ENCODE data around the gene B3GALT4. TPM values are rescaled to one million over a fixed set of nuclear protein-coding genes. Genes with fewer than 3 reads are reported as not detected.

B3GALT4 gene
- total and polyA plus RNA-seq, 2 donors (not counting 1 experiment from before 2014, with no cell fraction given): 10.2 to 44.1 TPM

DNA sequence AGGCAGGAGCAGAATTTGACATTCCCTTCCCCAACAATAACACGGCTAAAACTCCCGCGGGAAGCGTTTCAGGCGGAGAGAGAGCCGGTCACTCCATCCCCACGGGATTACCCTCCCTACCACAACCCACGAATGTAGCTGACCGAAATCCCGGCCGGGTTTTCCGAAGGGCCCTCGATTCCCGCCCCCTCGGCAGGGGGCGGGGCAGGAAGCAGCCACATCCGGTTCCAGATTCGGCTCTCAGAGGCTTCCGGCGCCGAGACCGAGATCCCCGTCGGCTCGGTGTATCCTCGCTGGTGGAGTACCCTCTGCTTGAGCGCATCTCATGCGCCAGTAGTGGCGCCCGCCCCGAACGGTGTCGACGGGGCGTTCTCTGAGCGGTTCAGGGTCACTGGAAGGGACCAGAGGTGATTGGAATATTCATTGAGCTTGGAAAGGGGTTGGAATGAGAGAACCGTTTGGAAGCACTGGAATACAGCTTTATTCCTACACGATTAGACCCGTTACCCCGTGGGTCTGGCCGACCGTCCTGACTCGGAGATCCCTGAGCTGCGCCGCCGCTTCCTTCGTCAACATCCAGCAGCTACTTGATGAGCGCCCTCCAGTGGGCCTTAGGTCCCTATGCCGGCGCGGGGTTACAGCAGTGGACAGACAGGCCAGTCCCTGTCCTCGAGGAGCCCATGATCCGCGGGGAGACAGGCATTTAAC is 22.5 kb downstream of the B3GALT4 start:
- Histone ChIP-seq H4K20me1 (ENCODE audit: control insufficient read depth, insufficient read depth, low read length, poor library complexity, severe bottlenecking) (peaks cover 29% of the 10 kb centered on the region), H3K79me2 (ENCODE audit: control insufficient read depth, insufficient read depth, low read length) (peaks cover 21% of the 10 kb centered on the region), H3K27ac (ENCODE audit: low read length in 2 of 2) (peak overlapping the region; percentile 86 to 91), H3K9me3 (ENCODE audit: control extremely low read depth in 1 of 3, control insufficient read depth in 2 of 3, insufficient read depth in 1 of 3, low read length in 2 of 3) (no peaks in the 10 kb centered on the region), H3K4me1 (ENCODE audit: control insufficient read depth in 2 of 2, insufficient read depth in 2 of 2, low read length in 2 of 2) (peaks cover 12 to 24% of the 10 kb centered on the region in 2 donors), H3K36me3 (replicated peaks in 1 of 2; ENCODE audit: control extremely low read depth in 1 of 2, control insufficient read depth in 1 of 2, extremely low read depth in 1 of 2, insufficient read depth in 2 of 2, low read length in 1 of 2) (peaks cover 2 to 53% of the 10 kb centered on the region in 2 experiments), H2AFZ (ENCODE audit: insufficient read depth, low read depth, low read length, poor library complexity, severe bottlenecking) (peak overlapping the region; percentile 20), H3K9ac (ENCODE audit: low read length) (peak overlapping the region; percentile 84), H3K4me2 (replicated peaks; ENCODE audit: low read depth, low read length, poor library complexity, severe bottlenecking) (peak overlapping the region; percentile 93), H3K4me3 (ENCODE audit: control extremely low read depth in 1 of 5, extremely low read depth in 1 of 5, insufficient read depth in 1 of 5, low read depth in 2 of 5, low read length in 4 of 5) (peak overlapping the region; percentile 71 to 96 (median 79)), H3K27me3 (replicated peaks in 1 of 4; ENCODE audit: control extremely low read depth in 1 of 4, control insufficient read depth in 3 of 4, insufficient read depth in 4 of 4, low read length in 3 of 4) (no peaks in the 10 kb centered on the region)
- intact Hi-C loops (cut with micrococcal nuclease): loop anchor here (1.0 to 2.0 kb wide), 10 partner anchors 10 to 111 kb away; partner anchors contain the start of genes B3GALT4, KIFC1, PFDN6 and PHF1
- CTCF ChIA-PET: interaction anchor here (1.1 to 5.0 kb wide), 12 partner anchors 10 to 300 kb away, joined by 3 to 54 read pairs (median 5); partner anchors contain the start of genes B3GALT4, PFDN6, TAPBP and WDR46
- Mint-ChIP-seq H3K9me3 (ENCODE audit: insufficient read depth) (no peaks in the 10 kb centered on the region), H3K4me3 (peak overlapping the region; percentile 99), H3K4me1 (peaks cover 38% of the 10 kb centered on the region), H3K27me3 (no peaks in the 10 kb centered on the region), H3K27ac (peak overlapping the region; percentile 99)
- peak; percentile 68 for ATAC-seq (ENCODE audit: low read depth)
- POLR2A ChIA-PET: interaction anchor here (0.6 to 3.3 kb wide), 14 partner anchors 10 to 1437 kb away, joined by 3 to 22 read pairs (median 8); partner anchors contain the start of genes B3GALT4, NEU1, PFDN6 and RPS18
- peak; percentile 69 for TF ChIP-seq CTCF (IDR thresholded peaks at IDR 0.05)
- no peak for TF ChIP-seq EZH2 (IDR thresholded peaks at IDR 0.05; ENCODE audit: borderline replicate concordance, insufficient read depth, low read depth, low read length, poor library complexity, severe bottlenecking)
- WGBS (ENCODE audit: insufficient coverage): under 1% methylated on average over 49 of the region's 54 CpGs
- DNase-seq: peak; percentile 95

DNA sequence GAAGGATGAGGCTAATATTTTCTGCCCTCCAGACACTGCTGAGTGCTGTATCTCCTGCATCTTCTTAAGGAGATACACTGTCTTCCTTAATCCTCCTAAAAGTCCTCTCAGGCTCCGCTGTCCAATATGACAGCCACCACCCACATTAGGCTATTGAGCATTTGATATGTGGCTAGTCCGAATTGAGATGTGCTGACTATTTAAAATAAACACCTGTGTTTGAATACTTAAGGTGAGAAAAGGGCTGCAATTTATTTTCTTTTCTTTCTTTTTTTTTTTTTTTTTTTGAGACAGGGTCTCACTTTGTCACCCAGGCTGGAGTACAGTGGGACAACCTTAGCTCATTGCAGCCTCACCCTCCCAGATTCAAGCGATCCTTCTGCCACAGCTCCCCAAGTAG is 25.0 kb downstream of the B3GALT4 start:
- Histone ChIP-seq H3K4me1 (ENCODE audit: control insufficient read depth in 2 of 2, insufficient read depth in 2 of 2, low read length in 2 of 2) (peaks cover 26 to 37% of the 10 kb centered on the region in 2 donors), H3K27me3 (replicated peaks in 1 of 4; ENCODE audit: control extremely low read depth in 1 of 4, control insufficient read depth in 3 of 4, insufficient read depth in 4 of 4, low read length in 3 of 4) (no peaks in the 10 kb centered on the region), H2AFZ (ENCODE audit: insufficient read depth, low read depth, low read length, poor library complexity, severe bottlenecking) (no peak overlapping the region), H3K79me2 (ENCODE audit: control insufficient read depth, insufficient read depth, low read length) (peaks cover 41% of the 10 kb centered on the region), H3K27ac (ENCODE audit: low read length in 2 of 2) (no peak overlapping the region), H3K36me3 (replicated peaks in 1 of 2; ENCODE audit: control extremely low read depth in 1 of 2, control insufficient read depth in 1 of 2, extremely low read depth in 1 of 2, insufficient read depth in 2 of 2, low read length in 1 of 2) (peaks cover 2 to 51% of the 10 kb centered on the region in 2 experiments), H3K9me3 (ENCODE audit: control extremely low read depth in 1 of 3, control insufficient read depth in 2 of 3, insufficient read depth in 1 of 3, low read length in 2 of 3) (no peaks in the 10 kb centered on the region), H4K20me1 (ENCODE audit: control insufficient read depth, insufficient read depth, low read length, poor library complexity, severe bottlenecking) (peaks cover 41% of the 10 kb centered on the region), H3K9ac (ENCODE audit: low read length) (no peak overlapping the region), H3K4me3 (ENCODE audit: control extremely low read depth in 1 of 5, extremely low read depth in 1 of 5, insufficient read depth in 1 of 5, low read depth in 2 of 5, low read length in 4 of 5) (no peak overlapping the region), H3K4me2 (replicated peaks; ENCODE audit: low read depth, low read length, poor library complexity, severe bottlenecking) (no peak overlapping the region)
- peak overlapping the region; percentile 23 for H3K27ac Mint-ChIP-seq
- no peak for ATAC-seq (ENCODE audit: low read depth)
- intact Hi-C loops (cut with micrococcal nuclease): no loop called here
- WGBS (ENCODE audit: insufficient coverage): no CpG with 5 or more reads among the region's 3 CpGs
- no peaks in the 10 kb centered on the region for H3K9me3 Mint-ChIP-seq (ENCODE audit: insufficient read depth)
- no peak for DNase-seq
- no peaks in the 10 kb centered on the region for H3K27me3 Mint-ChIP-seq
- ChIA-PET CTCF (interaction anchor here (0.7 to 5.0 kb wide), 3 partner anchors 9 to 66 kb away, joined by 3 to 54 read pairs (median 45); partner anchors contain the start of gene TAPBP), POLR2A (interaction anchor here (0.6 to 0.7 kb wide), 2 partner anchors 15 to 16 kb away, joined by 3 to 5 read pairs; partner anchors contain the start of gene ZBTB22)
- H3K4me1 Mint-ChIP-seq: peaks cover 43% of the 10 kb centered on the region
- peak overlapping the region; percentile 13 for H3K4me3 Mint-ChIP-seq
- TF ChIP-seq EZH2 (IDR thresholded peaks at IDR 0.05; ENCODE audit: borderline replicate concordance, insufficient read depth, low read depth, low read length, poor library complexity, severe bottlenecking): no peak

All from B cell (primary cell).